ENCODE data around the gene AOX1. TPM values are rescaled to one million over a fixed set of nuclear protein-coding genes. Genes with fewer than 3 reads are reported as not detected.

AOX1 gene
- total RNA-seq, 4 donors from 2014 or later = 47.2 to 144 (median 69.8) TPM

- TF ChIP-seq POLR2A (IDR thresholded peaks at IDR 0.05) (no peak), CTCF (IDR thresholded peaks at IDR 0.05) (peak in 2 of 6 experiments; percentile 7 to 26)
- Histone ChIP-seq H3K27me3 (no peaks in the 10 kb centered on the region), H3K9me3 (no peaks in the 10 kb centered on the region), H3K4me1 (no peaks in the 10 kb centered on the region), H3K4me3 (replicated peaks in 1 of 3) (no peak overlapping the region), H3K36me3 (no peaks in the 10 kb centered on the region), H3K27ac (no peak overlapping the region)
- 85 to 88% methylated on average over 2 of the region's 2 CpGs for WGBS, 2 donors
- intact Hi-C loops (cut with DNase I) = no loop called here
- no peak for DNase-seq
Observed at GRCh38 chr2:200575957-200576356, 9.9 kb upstream of the AOX1 start.

- no peak overlapping the region for H3K4me3 ChIP-seq (replicated peaks in 1 of 3)
- no peaks in the 10 kb centered on the region for H3K4me1 ChIP-seq
- no peaks in the 10 kb centered on the region for H3K27me3 ChIP-seq
- no peak for DNase-seq
- 94 to 97% methylated on average over 3 of the region's 3 CpGs for WGBS, 2 donors
- no peaks in the 10 kb centered on the region for H3K36me3 ChIP-seq
- no peaks in the 10 kb centered on the region for H3K9me3 ChIP-seq
- H3K27ac ChIP-seq = no peak overlapping the region
- intact Hi-C loops (cut with DNase I) = no loop called here
- TF ChIP-seq CTCF (IDR thresholded peaks at IDR 0.05) = no peak
- TF ChIP-seq POLR2A (IDR thresholded peaks at IDR 0.05) = no peak
Observed at GRCh38 chr2:200577027-200577426, 8.8 kb upstream of the AOX1 start.

GRCh38 chr2:200578778-200579177 lies 7.0 kb upstream of the AOX1 start:
- peak in 5 of 6 experiments; percentile 25 to 50 (median 45) for TF ChIP-seq CTCF (IDR thresholded peaks at IDR 0.05)
- no peak for TF ChIP-seq POLR2A (IDR thresholded peaks at IDR 0.05)
- no peak overlapping the region for H3K4me3 ChIP-seq (replicated peaks in 1 of 3)
- no peaks in the 10 kb centered on the region for H3K36me3 ChIP-seq
- DNase-seq = no peak
- 91 to 93% methylated on average over 1 of the region's 1 CpG for WGBS, 2 donors
- H3K4me1 ChIP-seq = no peaks in the 10 kb centered on the region
- intact Hi-C loops (cut with DNase I) = no loop called here
- no peaks in the 10 kb centered on the region for H3K9me3 ChIP-seq
- H3K27me3 ChIP-seq = no peaks in the 10 kb centered on the region
- no peak overlapping the region for H3K27ac ChIP-seq

GRCh38 chr2:200584639-200585038 lies 1.2 kb upstream of the AOX1 start:
- Histone ChIP-seq H3K27ac (no peak overlapping the region), H3K4me3 (replicated peaks in 1 of 3) (no peak overlapping the region), H3K27me3 (no peaks in the 10 kb centered on the region), H3K36me3 (no peaks in the 10 kb centered on the region), H3K9me3 (no peaks in the 10 kb centered on the region), H3K4me1 (peaks cover 0 to 4% of the 10 kb centered on the region in 2 donors)
- 93 to 96% methylated on average over 3 of the region's 3 CpGs for WGBS, 2 donors
- TF ChIP-seq POLR2A (IDR thresholded peaks at IDR 0.05) = no peak
- TF ChIP-seq CTCF (IDR thresholded peaks at IDR 0.05) = no peak
- no peak for DNase-seq
- intact Hi-C loops (cut with DNase I) = loop anchor here (10.0 kb wide), 1 partner anchor 120 kb away; no protein-coding TSS in a partner anchor

GRCh38 chr2:200585340-200585729 lies 479 bp upstream of the AOX1 start:
- 15 to 21% methylated on average over 2 of the region's 2 CpGs for WGBS, 2 donors
- Histone ChIP-seq H3K9me3 (no peaks in the 10 kb centered on the region), H3K27me3 (no peaks in the 10 kb centered on the region), H3K4me3 (replicated peaks in 1 of 3) (peak overlapping the region in 1 of 3 donors; percentile 38), H3K36me3 (no peaks in the 10 kb centered on the region), H3K27ac (no peak overlapping the region), H3K4me1 (peaks cover 0 to 4% of the 10 kb centered on the region in 2 donors)
- intact Hi-C loops (cut with DNase I) = loop anchor here (10.0 kb wide), 1 partner anchor 119 kb away; no protein-coding TSS in a partner anchor
- no peak for DNase-seq
- TF ChIP-seq POLR2A (IDR thresholded peaks at IDR 0.05) (no peak), CTCF (IDR thresholded peaks at IDR 0.05) (no peak)

Measured in thyroid gland (tissue), 4 donors.